ENCODE results near the gene PARP8.
"Not testable (repeated sequence)": the region's sequence is repeated elsewhere in the genome, so short reads cannot be mapped to it uniquely, and the experiment has no call there.

Gene PARP8

DNA sequence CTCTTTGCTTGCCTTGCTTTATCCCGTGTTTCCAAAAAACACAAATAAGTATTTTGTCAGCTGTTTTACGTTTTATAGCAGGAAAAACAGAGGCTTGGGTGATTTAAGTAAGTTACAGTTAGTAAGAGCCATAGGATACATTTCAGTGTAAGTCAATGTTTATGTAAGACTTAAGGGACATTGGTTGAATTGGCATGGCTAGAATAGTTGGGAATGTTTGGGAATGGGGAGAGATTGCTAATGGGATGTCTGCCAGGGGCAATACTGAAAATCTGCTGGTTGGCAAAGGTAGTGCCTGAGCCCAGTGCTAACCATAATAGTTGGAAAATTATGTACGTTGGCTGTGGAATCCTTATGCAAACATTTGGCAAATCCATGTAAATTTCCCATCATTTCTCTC lies 7.0 kb downstream of the PARP8 start:
- intact Hi-C loops (cut with DNase I); DNase-seq: not testable (repeated sequence)

DNA sequence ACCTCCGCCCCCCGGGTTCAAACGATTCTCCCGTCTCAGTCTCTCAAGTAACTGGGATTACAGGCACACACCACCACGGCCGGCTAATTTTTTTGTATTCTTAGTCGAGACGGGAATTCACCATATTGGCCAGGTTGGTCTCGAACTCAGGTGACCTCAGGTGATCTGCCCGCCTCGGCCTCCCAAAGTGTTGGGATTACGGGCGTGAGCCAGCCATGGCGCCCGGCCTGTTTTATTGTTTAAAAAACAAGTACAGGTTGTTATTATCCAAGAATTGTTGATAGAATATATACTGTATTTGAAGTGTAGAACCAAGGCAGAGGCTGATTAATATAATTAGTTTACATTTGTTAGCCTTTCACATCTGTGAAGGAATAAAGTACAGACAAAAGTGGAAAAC lies 8.9 kb downstream of the PARP8 start:
- intact Hi-C loops (cut with DNase I): no loop called here
- no peak for DNase-seq

DNA sequence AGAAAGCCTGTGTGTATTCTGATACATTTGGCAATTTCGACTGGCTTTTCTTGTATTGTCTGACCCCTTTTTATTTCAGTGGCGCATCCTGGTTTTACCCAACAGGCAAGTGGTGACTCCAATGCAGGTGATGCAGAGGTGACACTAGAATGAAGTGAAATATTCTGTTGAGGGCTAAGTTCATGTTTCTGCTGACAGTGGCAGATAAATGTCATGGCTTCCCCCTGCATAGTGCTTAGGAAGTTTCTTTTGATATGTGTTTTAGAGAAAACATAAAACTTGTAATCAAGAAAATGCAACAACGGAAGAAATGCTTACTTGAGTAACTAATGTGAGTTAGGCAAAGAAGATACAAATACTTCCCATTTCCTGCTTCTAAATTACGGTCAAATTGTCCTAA lies 13.1 kb downstream of the PARP8 start:
- intact Hi-C loops (cut with DNase I); DNase-seq: not testable (repeated sequence)

DNA sequence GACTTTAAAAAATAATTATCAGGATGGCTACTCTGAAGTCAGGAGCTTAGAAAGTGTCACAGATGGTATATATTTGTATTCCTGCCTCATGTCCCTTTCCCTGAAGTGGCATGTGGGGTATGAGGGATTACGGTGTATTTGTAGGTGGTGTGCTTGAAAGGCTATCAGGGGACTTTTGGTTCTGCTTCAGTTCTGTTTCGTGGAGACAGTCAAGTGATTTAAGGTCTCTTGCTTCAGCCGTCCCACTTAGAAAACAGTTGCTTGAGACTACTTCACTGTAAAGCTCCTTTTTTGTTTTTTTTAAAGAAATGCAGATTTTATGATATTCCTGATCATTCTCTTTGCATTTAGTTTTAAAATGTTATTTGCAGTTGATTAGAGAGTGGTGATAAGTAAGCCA lies 18.3 kb downstream of the PARP8 start:
- intact Hi-C loops (cut with DNase I): no loop called here
- no peak for DNase-seq

DNA sequence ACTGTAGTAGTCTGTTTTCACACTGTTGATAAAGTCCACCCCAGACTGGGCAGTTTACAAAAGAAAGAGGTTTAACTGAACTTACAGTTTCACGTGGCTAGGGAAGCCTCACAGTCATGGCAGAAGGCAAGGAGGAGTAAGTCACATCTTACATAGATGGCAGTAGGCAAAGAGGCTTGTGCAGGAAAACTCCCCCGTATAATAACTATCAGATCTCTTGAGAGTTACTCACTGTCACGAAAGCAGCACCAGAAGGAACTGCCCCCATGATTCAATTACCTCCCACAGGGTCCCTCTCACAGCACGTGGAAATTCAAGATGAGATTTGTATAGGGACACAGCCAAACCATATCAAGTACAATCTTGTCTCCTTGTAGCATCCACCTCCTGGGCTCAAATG lies 21.1 kb downstream of the PARP8 start:
- intact Hi-C loops (cut with DNase I): no loop called here
- DNase-seq: no peak

DNA sequence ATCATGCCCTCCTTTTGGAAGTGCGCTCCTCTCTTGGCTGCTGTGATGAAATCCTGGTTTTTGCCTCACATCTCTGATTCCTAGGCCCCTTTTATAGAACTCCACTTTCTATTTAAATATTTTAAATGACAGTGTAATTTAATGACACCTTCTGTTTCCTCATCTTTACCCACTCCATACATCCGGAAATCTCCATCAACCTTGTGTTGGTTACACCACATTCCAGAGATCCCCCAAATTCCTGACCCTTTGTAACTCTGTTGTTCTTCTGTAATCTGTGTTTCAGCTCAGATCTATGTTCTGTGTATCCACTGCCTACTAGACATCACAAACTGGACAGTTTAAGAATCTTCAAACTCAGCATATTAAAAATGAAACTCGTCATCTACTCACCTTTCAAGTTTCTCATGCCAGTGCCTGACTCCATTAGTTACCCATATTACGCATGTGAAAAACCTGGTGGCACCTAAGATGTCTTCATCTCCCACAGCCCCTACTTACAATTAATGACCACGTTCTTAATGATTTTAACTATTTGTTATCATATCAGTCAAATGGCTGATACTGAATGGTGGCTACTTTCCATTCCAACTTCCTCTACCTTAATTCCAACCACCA lies 25.1 kb downstream of the PARP8 start:
- intact Hi-C loops (cut with DNase I): no loop called here
- DNase-seq: no peak

DNA sequence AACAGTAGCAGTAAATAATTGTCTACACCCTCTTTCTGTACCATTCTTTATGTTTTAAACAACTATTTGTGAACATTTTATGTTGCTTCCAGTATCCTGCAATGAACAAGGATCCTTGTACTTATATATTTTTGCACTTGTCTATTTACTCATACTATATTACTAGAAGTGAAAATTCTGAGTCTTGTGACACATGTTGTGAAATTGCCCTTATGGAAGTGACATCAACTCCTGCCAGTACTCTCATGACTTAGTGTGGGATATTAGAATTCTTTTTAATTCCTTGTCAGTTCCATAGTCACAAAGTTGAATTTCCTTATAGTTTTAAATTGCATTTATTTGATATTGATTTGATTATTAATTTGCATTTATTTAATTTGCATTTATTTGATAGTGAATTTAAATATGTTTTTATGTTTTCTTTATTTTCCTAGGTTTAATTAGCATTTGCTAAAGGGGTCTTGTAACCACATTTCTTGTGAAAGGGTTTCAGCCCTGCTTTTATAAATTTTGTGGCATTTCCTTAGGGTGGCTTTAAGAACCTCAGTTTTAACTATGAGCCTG lies 27.7 kb downstream of the PARP8 start:
- DNase-seq: no peak
- intact Hi-C loops (cut with DNase I): no loop called here

DNA sequence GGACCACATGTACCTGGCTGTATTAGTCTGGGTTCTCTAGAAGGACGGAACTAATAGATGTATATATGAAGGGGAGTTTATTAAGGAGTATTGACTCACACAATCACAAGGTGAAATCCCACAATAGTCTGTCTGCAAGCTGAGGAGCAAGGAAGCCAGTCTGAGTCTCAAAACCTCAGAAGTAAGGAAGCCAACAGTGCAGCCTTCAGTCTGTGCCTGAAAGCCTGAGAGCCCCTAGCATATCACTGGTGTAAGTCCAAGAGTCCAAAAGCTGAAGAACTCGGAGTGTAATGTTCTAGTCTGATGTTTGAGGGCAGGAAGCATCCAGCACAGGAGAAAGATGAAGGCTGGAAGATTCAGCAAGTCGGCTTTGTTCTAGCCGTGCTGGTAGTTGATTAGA lies 28.2 kb downstream of the PARP8 start:
- DNase-seq; intact Hi-C loops (cut with DNase I): not testable (repeated sequence)

DNA sequence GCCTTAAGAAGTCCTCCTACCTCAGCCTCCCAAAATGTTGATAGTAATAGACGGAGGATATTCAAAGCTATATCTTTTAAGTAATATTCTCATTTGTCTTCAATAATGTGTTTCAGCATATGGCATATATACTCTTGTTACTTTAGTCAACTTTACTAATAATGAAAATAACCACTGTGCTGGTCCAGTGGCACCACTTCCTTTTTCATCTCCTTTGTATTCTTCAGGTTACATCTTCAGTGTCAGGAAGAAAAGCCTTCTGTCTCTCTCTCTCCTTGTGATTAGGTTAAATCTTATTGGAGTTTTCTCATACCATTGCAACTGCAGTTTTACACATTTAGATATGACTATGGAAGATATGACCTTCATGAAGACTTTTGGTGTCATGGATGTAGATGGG lies 31.3 kb downstream of the PARP8 start:
- intact Hi-C loops (cut with DNase I): no loop called here
- no peak for DNase-seq

DNA sequence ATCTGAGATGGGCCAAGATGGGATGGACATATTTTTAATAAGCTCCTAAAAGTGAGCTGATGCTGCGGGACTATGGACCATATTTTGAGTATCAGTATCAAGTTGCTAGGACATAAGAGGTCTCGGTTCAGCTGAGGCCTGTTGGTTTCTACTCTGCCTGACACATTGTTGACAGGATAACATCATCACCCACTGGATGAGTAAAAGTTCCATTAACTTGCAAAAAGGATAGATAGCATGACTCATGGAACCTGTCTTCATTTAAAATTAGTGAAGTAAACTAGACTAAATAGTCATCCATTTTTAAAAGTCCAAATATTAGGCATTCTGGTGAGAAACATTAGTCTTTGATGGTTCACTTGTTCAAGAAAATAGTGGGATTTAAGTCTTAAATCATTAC lies 33.3 kb downstream of the PARP8 start:
- intact Hi-C loops (cut with DNase I): no loop called here
- no peak for DNase-seq

DNA sequence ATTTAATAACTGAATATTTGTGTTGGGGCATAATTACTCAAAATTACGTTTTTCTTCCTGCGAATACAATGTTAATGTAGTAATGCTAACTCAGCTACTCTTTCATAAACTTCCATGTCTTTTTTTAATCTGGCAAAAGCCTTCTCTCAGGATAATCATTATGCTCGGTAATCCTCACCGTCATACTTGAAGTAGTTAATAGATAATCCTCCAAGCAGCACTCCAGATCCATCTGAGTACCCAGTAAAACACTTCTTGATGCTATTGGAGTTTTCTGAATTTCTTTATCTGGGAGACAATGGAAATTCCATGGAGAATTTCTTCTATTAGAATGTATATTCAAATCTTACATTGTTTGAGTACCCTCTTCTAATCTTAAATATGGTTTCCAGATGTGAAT lies 34.3 kb downstream of the PARP8 start:
- DNase-seq: no peak
- intact Hi-C loops (cut with DNase I): no loop called here

DNA sequence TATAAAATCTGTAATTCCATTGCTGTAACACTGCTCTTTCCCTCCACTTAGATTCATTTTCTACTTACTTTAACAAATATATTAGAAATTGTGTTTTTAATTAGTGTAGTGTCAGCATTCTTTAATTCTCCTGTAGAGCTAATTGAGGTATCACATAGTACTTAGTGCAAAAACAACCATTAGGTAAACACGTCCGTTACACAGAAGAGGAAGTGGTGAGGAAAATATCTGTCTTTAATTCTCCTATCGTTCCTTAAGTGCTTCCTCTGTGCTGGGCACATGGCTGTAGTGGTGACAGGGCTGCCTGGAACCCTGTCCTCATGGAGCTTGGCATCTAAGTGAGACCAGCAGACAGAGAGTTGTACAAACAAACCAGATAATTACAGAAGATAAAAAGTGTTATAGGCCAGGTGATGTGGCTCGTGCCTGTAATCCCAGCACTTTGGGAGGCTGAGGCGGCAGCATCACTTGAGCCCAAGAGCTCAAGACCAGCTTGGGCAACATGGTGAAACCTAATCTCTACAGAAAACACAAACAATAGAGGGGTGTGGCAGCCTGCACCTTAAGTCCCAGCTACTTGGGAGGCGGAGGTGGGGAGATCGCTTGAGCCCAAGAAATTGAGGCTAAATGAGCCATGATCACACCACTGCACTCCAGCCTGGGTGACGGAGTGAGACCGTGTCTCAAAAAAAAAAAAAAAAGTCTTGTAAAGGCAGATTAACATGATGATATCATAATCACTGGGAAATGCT lies 36.4 kb downstream of the PARP8 start:
- intact Hi-C loops (cut with DNase I): no loop called here
- no peak for DNase-seq

DNA sequence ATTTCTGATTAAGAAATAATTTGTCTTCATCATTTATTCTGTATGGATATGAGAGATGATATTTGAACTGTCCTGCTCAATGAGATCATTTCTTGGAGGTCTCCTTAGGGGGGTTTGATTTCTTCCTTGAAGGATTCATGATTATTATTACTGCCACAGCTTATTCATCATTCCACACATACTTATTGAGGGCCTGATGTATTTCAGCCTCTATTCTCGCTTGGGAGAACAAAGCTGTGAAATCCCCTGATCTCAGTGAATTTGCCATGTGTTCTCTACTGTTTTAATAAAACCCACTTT lies 36.9 kb downstream of the PARP8 start:
- intact Hi-C loops (cut with DNase I): no loop called here

DNA sequence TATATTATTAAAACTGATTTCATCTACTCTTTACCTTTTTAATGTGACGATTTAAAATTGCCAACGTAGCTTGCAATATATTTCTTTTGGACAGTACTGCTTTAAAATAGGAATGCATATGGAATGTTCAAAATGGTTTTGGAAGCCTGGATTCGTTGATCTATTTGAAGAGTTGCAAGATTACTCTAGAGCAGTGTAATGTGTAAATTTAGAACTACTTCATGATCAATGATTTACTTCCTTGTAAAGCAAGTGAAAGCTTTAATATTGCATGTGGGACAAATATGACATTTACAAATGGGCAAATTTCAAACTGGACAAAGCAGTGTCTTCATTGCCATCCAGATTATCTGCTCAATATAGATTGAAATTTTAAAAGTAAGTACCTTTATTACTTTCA lies 38.3 kb downstream of the PARP8 start:
- intact Hi-C loops (cut with DNase I): no loop called here

More for the DNA sequence above, 36.9 kb downstream of the PARP8 start:
- no peak for DNase-seq

DNA sequence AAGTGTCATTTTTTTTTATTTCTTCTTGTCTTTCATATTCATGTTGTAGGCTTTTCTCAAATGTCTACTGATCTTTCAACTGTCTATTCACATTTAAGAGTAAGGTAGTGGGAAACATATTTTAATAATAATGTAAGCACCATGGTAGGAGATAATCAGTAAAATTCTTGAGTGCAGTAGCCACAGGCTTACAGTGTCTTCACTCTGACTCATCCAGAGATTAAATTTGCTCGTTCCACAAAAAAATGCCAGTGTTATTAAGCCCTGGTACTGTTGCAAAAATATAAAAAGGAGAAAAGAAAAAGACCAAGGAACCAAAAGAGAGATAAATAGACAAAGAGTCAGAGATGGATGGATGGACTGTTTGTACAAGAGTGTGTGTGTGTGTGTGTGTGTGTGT lies 43.0 kb downstream of the PARP8 start:
- DNase-seq: no peak
- intact Hi-C loops (cut with DNase I): no loop called here

More for the DNA sequence above, 38.3 kb downstream of the PARP8 start:
- no peak for DNase-seq

DNA sequence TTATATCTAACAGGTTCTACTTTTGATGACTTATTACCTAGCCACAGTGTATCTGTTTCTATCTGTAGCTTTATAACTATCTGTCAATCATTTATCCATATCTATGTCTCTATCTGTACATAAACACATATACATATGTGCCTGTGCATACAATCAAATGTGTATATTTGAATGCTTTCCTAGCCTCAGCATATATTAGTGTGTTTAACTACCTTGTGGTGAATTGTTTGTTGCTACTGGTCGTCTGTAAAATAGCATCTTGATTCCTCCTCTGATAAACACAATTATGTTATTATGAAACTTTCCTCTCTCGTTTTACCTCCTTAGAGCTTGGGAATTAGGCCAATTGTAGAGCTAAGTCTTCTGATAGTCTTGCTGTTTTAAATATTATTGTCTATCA lies 44.4 kb downstream of the PARP8 start:
- no peak for DNase-seq
- intact Hi-C loops (cut with DNase I): no loop called here

DNA sequence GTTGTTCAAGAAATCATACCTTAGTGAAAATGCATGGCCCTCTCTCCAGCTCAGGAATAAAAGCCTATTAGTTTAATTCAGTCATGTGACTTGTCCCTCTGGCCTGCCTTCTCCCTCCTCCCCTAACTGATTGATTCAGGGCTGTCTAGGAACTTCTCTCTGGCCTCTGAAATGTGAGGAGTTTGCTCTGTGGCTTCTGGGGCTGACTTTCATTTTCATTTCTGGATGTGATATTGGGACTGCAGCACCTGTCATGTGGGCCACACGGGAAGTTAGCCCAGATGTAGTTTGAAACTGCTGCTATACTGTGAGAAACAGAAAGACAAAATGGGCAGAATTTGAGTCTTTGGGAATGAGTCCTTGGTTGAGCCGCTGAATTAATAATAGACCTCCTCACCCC lies 44.8 kb downstream of the PARP8 start:
- intact Hi-C loops (cut with DNase I): no loop called here
- DNase-seq: peak in 4 of 10 donors; percentile 14 to 77 (median 31)

DNA sequence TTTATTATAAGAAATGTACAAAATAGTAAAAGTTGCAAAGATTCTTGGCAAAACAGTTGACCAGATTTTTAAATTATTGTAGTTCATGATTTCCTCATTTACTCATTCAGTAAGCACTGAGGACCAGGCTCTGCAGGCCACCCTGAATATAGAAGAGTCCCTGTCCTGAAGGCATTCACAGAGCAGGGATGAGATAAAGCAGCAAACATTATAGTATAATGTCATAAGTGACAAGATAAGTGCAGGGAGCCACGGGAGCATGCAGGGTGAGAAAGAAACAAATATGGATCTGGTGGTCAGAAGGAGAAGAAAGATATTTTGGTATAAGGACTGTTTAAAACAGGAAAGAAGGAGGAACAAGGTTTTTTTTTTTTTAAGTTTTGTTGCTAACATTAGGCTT lies 46.0 kb downstream of the PARP8 start:
- intact Hi-C loops (cut with DNase I): no loop called here
- DNase-seq: no peak

DNA sequence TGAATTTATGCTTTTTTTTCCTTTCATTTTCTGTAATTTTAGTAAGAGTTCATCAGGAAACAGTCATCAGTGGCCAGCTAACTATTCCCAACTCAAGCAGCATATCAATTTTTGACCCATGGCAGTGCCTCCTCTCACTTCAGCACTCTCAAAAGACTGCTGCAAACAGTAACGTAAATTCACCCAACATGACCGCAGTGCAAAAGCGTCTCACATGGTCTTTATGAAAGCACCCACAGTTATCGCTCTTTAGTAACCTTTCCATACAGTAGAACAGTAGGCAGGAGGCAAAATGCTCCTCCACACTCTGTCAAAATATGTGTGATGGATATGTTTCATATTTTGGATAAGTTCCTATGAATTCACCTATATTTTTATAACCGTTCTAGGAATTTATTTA lies 48.6 kb downstream of the PARP8 start:
- no peak for DNase-seq
- intact Hi-C loops (cut with DNase I): no loop called here

DNA sequence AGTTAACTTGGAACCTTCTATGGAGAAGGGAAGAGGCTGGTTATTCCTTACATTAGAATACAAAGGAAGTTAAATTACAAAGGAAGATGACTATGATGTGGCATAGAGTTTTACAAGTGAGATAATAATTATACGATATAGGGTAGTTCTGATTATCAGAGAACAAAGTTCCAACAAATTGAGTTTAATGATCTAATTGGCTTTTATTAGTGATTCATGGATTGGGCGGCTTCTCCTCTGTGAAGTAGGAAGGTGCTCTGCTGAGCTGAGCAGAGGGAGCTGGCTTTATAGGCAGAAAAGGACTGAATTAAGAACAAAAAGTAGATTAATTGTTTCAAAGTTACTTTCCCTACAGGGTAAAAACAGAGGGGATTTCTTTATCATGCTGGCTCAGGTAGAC lies 49.7 kb downstream of the PARP8 start:
- no peak for DNase-seq
- intact Hi-C loops (cut with DNase I): no loop called here

DNA sequence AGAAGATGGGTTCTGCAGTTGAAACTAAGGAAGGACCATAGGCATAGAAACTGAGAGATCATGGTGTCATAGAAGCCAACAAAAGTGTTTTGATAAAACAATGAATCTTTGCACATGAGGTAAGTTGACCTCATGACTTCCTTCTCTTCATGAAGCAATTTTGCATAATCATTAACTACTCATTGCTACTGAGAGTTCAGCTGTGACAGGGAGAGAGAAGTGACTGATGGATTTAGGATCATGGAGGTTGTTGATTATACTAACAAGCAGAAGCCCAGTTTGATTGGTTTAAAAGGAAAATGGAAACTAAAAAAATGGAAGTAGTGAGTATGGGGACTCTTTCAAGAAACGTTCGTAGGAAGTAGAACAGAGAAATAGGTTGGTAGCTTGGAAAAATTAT lies 51.2 kb downstream of the PARP8 start:
- DNase-seq: no peak
- intact Hi-C loops (cut with DNase I): no loop called here

DNA sequence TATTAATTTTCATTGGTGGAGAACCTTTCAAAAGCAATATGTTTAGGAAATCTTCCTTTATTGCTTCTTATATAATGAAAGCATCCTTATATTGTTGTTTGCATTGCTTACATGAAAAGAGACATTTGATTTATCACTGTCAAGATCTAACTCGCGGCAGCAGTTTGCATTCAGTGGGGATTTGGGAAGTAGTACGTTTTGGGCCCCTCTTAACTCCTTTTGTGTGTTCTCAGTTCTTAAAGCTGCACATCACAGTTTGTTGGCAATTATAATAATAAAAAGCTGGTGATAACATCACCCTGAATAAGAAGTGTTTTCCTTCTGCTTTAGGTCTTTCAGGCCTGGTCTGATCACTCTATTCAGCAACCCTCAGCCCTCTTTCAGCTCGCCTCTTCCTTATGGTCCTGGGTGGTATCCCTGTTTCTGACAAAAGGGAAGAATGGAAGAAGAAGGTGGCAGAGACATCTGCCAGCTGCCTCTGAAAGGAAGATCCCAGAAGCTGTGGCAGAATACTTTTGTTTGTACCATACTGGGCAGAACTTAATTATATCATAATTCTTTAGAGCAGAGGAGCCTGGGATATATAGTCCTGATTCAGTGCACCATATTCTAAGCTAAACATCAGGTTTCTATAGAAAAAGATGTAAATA lies 53.7 kb downstream of the PARP8 start:
- no peak for DNase-seq
- intact Hi-C loops (cut with DNase I): no loop called here
